GM12878 (cell line): Measurements from ENCODE around the gene PRKCB. TPM values are rescaled to one million over a fixed set of nuclear protein-coding genes. Genes with fewer than 3 reads are reported as not detected.
A peak's percentile ranks its signal among the peaks of the same experiment; 100 is the strongest.

ENCODE experiments used
- ATAC-seq: fragments of 200-7000 bp; cut with Tn5 transposase; 3 replicates; pipeline ENCODE4 v1.9.1; 2020; ENCODE audit warnings: mild to moderate bottlenecking, moderate library complexity
- BruUV-seq: library from RNA; stranded (reverse); fragments of 400-500 nt; replicated peaks from 2 replicates; lab custom pipeline; 2021; lab: Mats Ljungman, UMichigan
- CTCF ChIA-PET: fragments of 300-600 bp; sonication (Branson Sonifier 250); formaldehyde crosslinking; extraction: SDS; loops from one replicate; lab custom pipeline; 2021; ENCODE audit warnings: inconsistent platforms; lab: Yijun Ruan, JAX
- POLR2A ChIA-PET: fragments of 350-600 bp; formaldehyde crosslinking; extraction: SDS; loops from one replicate; lab custom pipeline; 2021; ENCODE audit warnings: inconsistent platforms; lab: Charles Lee
- RAD21 ChIA-PET: fragments of 300-600 bp; sonication (Branson Sonifier 250); formaldehyde crosslinking; loops from one replicate; lab custom pipeline; 2023; ENCODE audit warnings: antibody characterized with exemption; ENCODE audit not compliant: unreplicated experiment; lab: Charles Lee
- SMC1A ChIA-PET: fragments of 300-600 bp; sonication (Branson Sonifier 250); formaldehyde crosslinking; loops from one replicate; lab custom pipeline; 2023; ENCODE audit not compliant: unreplicated experiment, uncharacterized antibody; lab: Charles Lee
- DNase-seq: peaks from one replicate; pipeline ENCODE4 v3.0.0-alpha.2; 2011; ENCODE audit warnings: low read depth, low spot score
- FAIRE-seq: peaks from 3 replicates; lab custom pipeline; 2011; peaks lifted over from hg19 to GRCh38; lab: Jason Lieb, UNC
- H2AFZ ChIP-seq: 2 replicates; pipeline ENCODE4 v1.6.0; 2011; ENCODE audit warnings: low read depth, low read length, control low read depth; ENCODE audit not compliant: control insufficient read depth
- H3K27ac ChIP-seq: 2 replicates; pipeline ENCODE4 v1.5.1; 2011; ENCODE audit warnings: control low read depth; ENCODE audit not compliant: control insufficient read depth, insufficient read depth
- H3K27me3 ChIP-seq, 2 experiments: replicated peaks in 1 of 2; 2 replicates each; pipeline versions ENCODE4 v1.6.0 to v1.6.1; 2011; ENCODE audit warnings: low read length in 1 of 2; ENCODE audit not compliant: control insufficient read depth in 2 of 2, insufficient read depth in 2 of 2
- H3K36me3 ChIP-seq, 2 experiments: 2 replicates each; pipeline ENCODE4 v1.5.1; 2011; ENCODE audit warnings: low read length in 1 of 2; ENCODE audit not compliant: control insufficient read depth in 2 of 2, insufficient read depth in 2 of 2
- H3K4me1 ChIP-seq: 2 replicates; pipeline ENCODE4 v1.6.1; 2011; ENCODE audit warnings: mild to moderate bottlenecking, low read length, moderate library complexity, mixed read lengths; ENCODE audit not compliant: control insufficient read depth, insufficient read depth
- H3K4me2 ChIP-seq: 2 replicates; pipeline ENCODE4 v1.6.0; 2011; ENCODE audit warnings: control low read depth; ENCODE audit not compliant: control insufficient read depth, insufficient read depth
- H3K4me3 ChIP-seq: fragments of 200-600 bp; sonication (generic); 2 replicates; pipeline ENCODE4 v1.5.1; 2016
- H3K79me2 ChIP-seq: 2 replicates; pipeline ENCODE4 v1.6.0; 2011; ENCODE audit warnings: low read length; ENCODE audit not compliant: control insufficient read depth, insufficient read depth
- H3K9ac ChIP-seq: 2 replicates; pipeline ENCODE4 v1.8.0; 2011; ENCODE audit warnings: low read length, control low read depth, mixed read lengths; ENCODE audit not compliant: control insufficient read depth, insufficient read depth
- H3K9me3 ChIP-seq: replicated peaks from 3 replicates; pipeline ENCODE4 v1.5.1; 2011; ENCODE audit warnings: mild to moderate bottlenecking, low read length; ENCODE audit not compliant: control insufficient read depth, insufficient read depth
- H4K20me1 ChIP-seq: 2 replicates; pipeline ENCODE4 v1.6.0; 2011; ENCODE audit not compliant: control insufficient read depth, insufficient read depth
- ATF7 ChIP-seq: fragments of 450-650 bp; IDR thresholded peaks from 2 replicates; pipeline ENCODE4 v1.6.1; 2016; ENCODE audit warnings: low read depth, mild to moderate bottlenecking
- BCL3 ChIP-seq: IDR thresholded peaks from 2 replicates; pipeline ENCODE4 v1.6.1; 2011; ENCODE audit warnings: borderline replicate concordance, low read depth, mild to moderate bottlenecking, moderate library complexity, low read length; ENCODE audit not compliant: insufficient read depth, poor library complexity, severe bottlenecking
- BHLHE40 ChIP-seq, 2 experiments: fragments of 450-650 bp in 1 of 2; IDR thresholded peaks; 2 replicates each; pipeline ENCODE4 v1.6.1; 2011 to 2017; ENCODE audit warnings: low read depth in 2 of 2, borderline replicate concordance in 1 of 2, improper control_type of control experiment in 1 of 2, low read length in 1 of 2, mild to moderate bottlenecking in 1 of 2
- CEBPZ ChIP-seq: fragments of 150-350 bp; IDR thresholded peaks from 2 replicates; pipeline ENCODE4 v1.6.1; 2016; ENCODE audit warnings: low read depth, low read length
- CREM ChIP-seq: IDR thresholded peaks from 2 replicates; pipeline ENCODE4 v1.6.1; 2014; ENCODE audit warnings: antibody characterized with exemption, low read depth
- EED ChIP-seq: sonication (generic); IDR thresholded peaks from 2 replicates; pipeline ENCODE4 v1.6.1; 2016; ENCODE audit warnings: antibody characterized with exemption, low read depth
- HDGF ChIP-seq: fragments of 450-650 bp; IDR thresholded peaks from 2 replicates; pipeline ENCODE4 v1.6.1; 2016; ENCODE audit warnings: antibody characterized with exemption
- IKZF1 ChIP-seq: fragments of 450-650 bp; conservative IDR thresholded peaks from 2 replicates; pipeline ENCODE4 v1.6.1; 2017; ENCODE audit warnings: antibody characterized with exemption, mild to moderate bottlenecking
- IKZF2 ChIP-seq, 2 experiments: fragments of 450-650 bp; IDR thresholded peaks; 2 replicates each; pipeline ENCODE4 v1.6.1; 2017; ENCODE audit warnings: mild to moderate bottlenecking in 2 of 2, moderate library complexity in 2 of 2
- MTA2 ChIP-seq: fragments of 450-650 bp; IDR thresholded peaks from 2 replicates; pipeline ENCODE4 v1.6.1; 2016; ENCODE audit warnings: low read depth, mild to moderate bottlenecking, moderate library complexity
- MYB ChIP-seq: fragments of 150-350 bp; IDR thresholded peaks from 2 replicates; pipeline ENCODE4 v1.6.1; 2014; ENCODE audit warnings: mild to moderate bottlenecking, low read depth, low read length, borderline replicate concordance
- NBN ChIP-seq: fragments of 450-650 bp; IDR thresholded peaks from 2 replicates; pipeline ENCODE4 v1.6.1; 2016
- RELB ChIP-seq: fragments of 450-650 bp; IDR thresholded peaks from 2 replicates; pipeline ENCODE4 v1.6.1; 2017; ENCODE audit warnings: low read depth, mild to moderate bottlenecking, moderate library complexity
- RUNX3 ChIP-seq: IDR thresholded peaks from 2 replicates; pipeline ENCODE4 v1.6.1; 2012; ENCODE audit warnings: low read length, inconsistent platforms
- STAT1 ChIP-seq: fragments of 450-650 bp; conservative IDR thresholded peaks from 2 replicates; pipeline ENCODE4 v1.6.1; 2014; ENCODE audit warnings: antibody characterized with exemption, mild to moderate bottlenecking
- TCF12 ChIP-seq: IDR thresholded peaks from 2 replicates; pipeline ENCODE4 v1.6.1; 2011; ENCODE audit warnings: low read depth, mild to moderate bottlenecking, low read length
- ZNF384 ChIP-seq: IDR thresholded peaks from 2 replicates; pipeline ENCODE4 v1.6.1; 2012; ENCODE audit warnings: low read depth, mild to moderate bottlenecking, low read length, improper control_type of control experiment, borderline replicate concordance
- WGBS: methylation state at CpG from one replicate; pipeline ENCODE4 v1.1.6; 2016; ENCODE audit warnings: low lambda C conversion rate; ENCODE audit not compliant: insufficient replicate concordance, insufficient coverage; ENCODE audit errors: missing lambda C conversion rate; 5-methylcytosine and 5-hydroxymethylcytosine counted together
- in situ Hi-C: fragments of 300-500 bp; cut with MboI; formaldehyde crosslinking; loops from 9 replicates; pipeline ENCODE4 v1.14.3; 2018; ENCODE audit warnings: mixed read lengths
- intact Hi-C: fragments of 100-400 bp; cut with micrococcal nuclease; formaldehyde crosslinking; loops from one replicate; pipeline ENCODE4 v1.14.2; 2022; ENCODE audit not compliant: unreplicated experiment
- polyA plus RNA-seq, 11 experiments: library from polyadenylated mRNA; depleted of rRNA in 4 of 11; unstranded in 6 of 11; stranded (reverse) in 5 of 11; fragments of >200 nt; fragmentation: Nextera tagmentation in 4 of 11; fragmentation: Illumina TruSeq in 1 of 11; extraction: Ambion mirVana in 4 of 11; extraction: Trizol in 1 of 11; gene quantifications; 1 replicate in 1 of 11; 2 replicates in 10 of 11; pipeline versions ENCODE4 v1.2.1 to v1.2.3, GENCODE V29; 2011 to 2016; ENCODE audit warnings: inconsistent platforms in 2 of 11, missing spikeins in 2 of 11, low read depth in 1 of 11
- total RNA-seq, 4 experiments: library from RNA; depleted of rRNA in 3 of 4; stranded (reverse); fragments of >200 nt in 3 of 4; fragmentation: Illumina TruSeq in 1 of 4; extraction: Trizol in 1 of 4; gene quantifications; 2 replicates each; pipeline versions ENCODE4 v1.2.1 to v1.2.3, GENCODE V29; 2013 to 2021

Gene PRKCB
- total and polyA plus RNA-seq, 10 of the 15 experiments (the other 5 are each of a cell fraction or from before 2014, with no cell fraction given): 21.4 to 158 (median 97.3) TPM

GRCh38 chr16:23847948-23848347 is 12.2 kb downstream of the PRKCB start:
- FAIRE-seq: no peak
- in situ Hi-C loops: loop anchor here (10.0 kb wide), 1 partner anchor 343 kb away; no protein-coding TSS in a partner anchor
- H3K9me3 ChIP-seq: peaks cover 6% of the 10 kb centered on the region
- RAD21 ChIA-PET: interaction anchor here (1.1 to 2.3 kb wide), 4 partner anchors 8 to 29 kb away, joined by 3 to 19 read pairs (median 12); no protein-coding TSS in a partner anchor
- peak overlapping the region; percentile 55 for H3K4me2 ChIP-seq
- H3K4me3 ChIP-seq: no peak overlapping the region; the same call in 1 of the 2 replicates
- peaks cover 85% of the 10 kb centered on the region for H3K79me2 ChIP-seq
- intact Hi-C loops: no loop called here
- BruUV-seq: no TSS peak
- no peak overlapping the region for H2AFZ ChIP-seq
- no peaks in the 10 kb centered on the region for H3K27me3 ChIP-seq
- SMC1A ChIA-PET: interaction anchor here (1.8 to 27.0 kb wide), 6 partner anchors 6 to 159 kb away, joined by 5 to 468 read pairs (median 245); no protein-coding TSS in a partner anchor
- peak; percentile 60 for ATAC-seq
- H3K9ac ChIP-seq: no peak overlapping the region
- CTCF ChIA-PET: interaction anchor here (1.6 to 3.2 kb wide), 3 partner anchors 12 to 43 kb away, joined by 7 to 27 read pairs (median 17); no protein-coding TSS in a partner anchor
- H3K27ac ChIP-seq: peak overlapping the region; percentile 52
- peaks cover 59% of the 10 kb centered on the region for H3K4me1 ChIP-seq
- H4K20me1 ChIP-seq: no peaks in the 10 kb centered on the region
- H3K36me3 ChIP-seq: no peaks in the 10 kb centered on the region; a peak in 3 of 4 replicates
- WGBS: 67% methylated on average over 3 of the region's 3 CpGs
- POLR2A ChIA-PET: interaction anchor here (2.0 to 3.3 kb wide), 2 partner anchors 8 to 16 kb away, joined by 8 to 24 read pairs; no protein-coding TSS in a partner anchor
- no peak for DNase-seq
- TF ChIP-seq MYB: no peak
- TF ChIP-seq CREM: peak; percentile 19; the same call in 1 of the 2 replicates
- TF ChIP-seq BHLHE40 (IDR thresholded peaks at IDR 0.05; ENCODE audit: borderline replicate concordance in 1 of 2, low read depth in 2 of 2, low read length in 1 of 2): peak; percentile 25 to 27; a peak in 1 of 4 replicates
- TF ChIP-seq EED: peak; percentile 61; the same call in 1 of the 2 replicates
- TF ChIP-seq BCL3: no peak
- TF ChIP-seq IKZF1: peak; percentile 55
- peak; percentile 22; the same call in 1 of the 2 replicates for TF ChIP-seq MTA2
- peak; percentile 59; the same call in 1 of the 2 replicates for TF ChIP-seq ATF7
- TF ChIP-seq STAT1: no peak
- peak; percentile 46 for TF ChIP-seq RUNX3
- TF ChIP-seq TCF12: no peak
- TF ChIP-seq HDGF: peak; percentile 97
- peak; percentile 31; the same call in 1 of the 2 replicates for TF ChIP-seq RELB
- peak; percentile 54 to 60; a peak in 2 of 4 replicates for TF ChIP-seq IKZF2 (IDR thresholded peaks at IDR 0.05)
- TF ChIP-seq NBN: peak; percentile 33; the same call in 1 of the 2 replicates
- TF ChIP-seq CEBPZ: no peak
- TF ChIP-seq ZNF384: no peak
